Liver (tissue), 3 donors: Measurements from ENCODE around the gene TPPP3.

Experiments used
- ATF3 ChIP-seq: IDR thresholded peaks from 2 replicates; pipeline ENCODE4 v1.6.1; 2016; ENCODE audit warnings: antibody characterized with exemption
- CTCF ChIP-seq: fragments of 150-350 bp; IDR thresholded peaks from 2 replicates; pipeline ENCODE4 v1.5.1; 2017; ENCODE audit warnings: improper control_type of control experiment, low read depth, low read length; ENCODE audit not compliant: missing input control
- FOXA1 ChIP-seq: IDR thresholded peaks from 2 replicates; pipeline ENCODE4 v1.6.1; 2016; ENCODE audit warnings: antibody characterized with exemption
- GABPA ChIP-seq, 2 donors: IDR thresholded peaks in 1 of 2; conservative IDR thresholded peaks in 1 of 2; 2 replicates each; pipeline ENCODE4 v1.6.1; 2016; ENCODE audit warnings: antibody characterized with exemption in 2 of 2, mild to moderate bottlenecking in 1 of 2, moderate library complexity in 1 of 2
- HNF4G ChIP-seq: IDR thresholded peaks from 2 replicates; pipeline ENCODE4 v1.6.1; 2016; ENCODE audit warnings: antibody characterized with exemption
- JUND ChIP-seq, 2 donors: IDR thresholded peaks; 2 replicates each; pipeline ENCODE4 v1.6.1; 2016; ENCODE audit warnings: antibody characterized with exemption in 2 of 2
- MAX ChIP-seq: IDR thresholded peaks from 2 replicates; pipeline ENCODE4 v1.6.1; 2016; ENCODE audit warnings: antibody characterized with exemption
- NR2F2 ChIP-seq: IDR thresholded peaks from 2 replicates; pipeline ENCODE4 v1.6.1; 2016; ENCODE audit warnings: antibody characterized with exemption
- RAD21 ChIP-seq, 2 donors: IDR thresholded peaks; 2 replicates each; pipeline ENCODE4 v1.6.1; 2016; ENCODE audit warnings: antibody characterized with exemption in 2 of 2, mild to moderate bottlenecking in 2 of 2
- REST ChIP-seq: IDR thresholded peaks from 2 replicates; pipeline ENCODE4 v1.6.1; 2016; ENCODE audit warnings: antibody characterized with exemption, mild to moderate bottlenecking
- SP1 ChIP-seq: IDR thresholded peaks from 2 replicates; pipeline ENCODE4 v1.6.1; 2018; ENCODE audit warnings: antibody characterized with exemption, mild to moderate bottlenecking
- TAF1 ChIP-seq: conservative IDR thresholded peaks from 2 replicates; pipeline ENCODE4 v1.6.1; 2016; ENCODE audit warnings: antibody characterized with exemption, mild to moderate bottlenecking
- YY1 ChIP-seq: IDR thresholded peaks from 2 replicates; pipeline ENCODE4 v1.6.1; 2016; ENCODE audit warnings: antibody characterized with exemption, mild to moderate bottlenecking
- ZBTB33 ChIP-seq: IDR thresholded peaks from 2 replicates; pipeline ENCODE4 v1.6.1; 2016; ENCODE audit warnings: antibody characterized with exemption
- donor health status: healthy.
- donor health status: healthy.

GRCh38 chr16:67391424-67392300 lies 1.6 kb downstream of the TPPP3 start:
- TF ChIP-seq CTCF (no peak), ZBTB33 (no peak), JUND (IDR thresholded peaks at IDR 0.05) (no peak), SP1 (no peak), REST (no peak), RAD21 (IDR thresholded peaks at IDR 0.05) (no peak), MAX (no peak), TAF1 (no peak), GABPA (IDR thresholded peaks at IDR 0.05 in 1 of 2, conservative IDR thresholded peaks at IDR 0.05 in 1 of 2) (no peak), YY1 (no peak), ATF3 (no peak), NR2F2 (no peak), FOXA1 (no peak), HNF4G (no peak)
